ENCODE results near the gene MAP4K3.
A peak's percentile ranks its signal among the peaks of the same experiment; 100 is the strongest.

The MAP4K3 gene

DNA sequence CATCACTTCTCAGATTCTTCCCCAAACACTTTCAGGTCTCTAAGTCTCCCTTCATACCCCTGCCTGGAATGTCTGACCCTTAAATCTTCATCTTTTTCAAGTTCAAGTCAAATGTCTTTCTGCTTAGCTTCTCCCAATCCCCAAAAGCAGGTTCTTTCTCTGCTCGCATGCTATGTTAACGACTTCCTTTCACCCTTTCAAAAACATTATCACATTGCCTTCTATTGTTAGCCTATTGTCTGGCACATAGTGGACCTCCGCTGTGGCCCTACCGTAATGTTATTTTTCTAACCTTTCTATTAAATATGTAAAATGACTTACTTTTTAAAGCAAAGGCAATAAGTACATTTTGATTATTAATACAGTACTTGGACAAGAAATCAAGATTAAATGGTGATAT is 195.5 kb downstream of the MAP4K3 start:
- DNase-seq (ENCODE audit: low read depth in 2 of 2), result no peak

DNA sequence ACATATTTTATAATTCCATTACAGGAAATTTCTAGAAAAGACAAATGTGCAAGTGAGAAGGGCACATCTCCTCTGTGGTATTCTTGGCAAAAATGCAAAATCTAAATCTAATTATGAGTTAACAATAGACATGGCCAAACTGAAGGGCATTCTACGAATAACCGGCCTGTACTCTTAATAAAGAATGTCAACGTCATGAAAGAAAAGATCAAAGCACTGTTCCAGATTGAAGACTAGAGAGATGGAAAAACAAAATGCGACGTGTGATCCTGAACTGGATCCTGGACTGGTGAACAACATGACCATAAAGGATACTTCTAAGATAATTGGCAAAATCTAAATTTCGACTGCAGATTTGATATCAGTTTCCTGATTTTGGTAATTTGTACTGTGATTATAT is 196.3 kb downstream of the MAP4K3 start:
- DNase-seq (ENCODE audit: low read depth in 2 of 2), result no peak

DNA sequence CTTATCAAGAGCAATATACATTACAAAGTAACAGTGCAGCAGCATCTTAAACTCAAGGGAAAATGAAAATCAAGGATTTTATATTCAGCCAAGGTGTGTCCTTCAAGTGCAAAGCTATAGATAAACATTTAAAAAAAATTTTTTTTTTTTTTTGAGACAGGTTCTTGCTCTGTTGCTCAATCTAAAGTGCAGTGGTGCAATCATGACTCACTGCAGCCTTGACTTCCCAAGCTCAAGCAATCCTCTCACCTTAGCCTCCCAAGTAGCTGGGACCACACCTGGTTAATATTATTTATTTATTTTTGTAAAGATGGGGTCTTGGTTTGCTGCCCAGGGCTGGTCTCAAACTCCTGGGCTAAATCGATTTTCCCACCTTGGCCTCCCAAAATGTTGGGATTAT is 202.3 kb downstream of the MAP4K3 start:
- DNase-seq (ENCODE audit: low read depth in 2 of 2), result no peak

DNA sequence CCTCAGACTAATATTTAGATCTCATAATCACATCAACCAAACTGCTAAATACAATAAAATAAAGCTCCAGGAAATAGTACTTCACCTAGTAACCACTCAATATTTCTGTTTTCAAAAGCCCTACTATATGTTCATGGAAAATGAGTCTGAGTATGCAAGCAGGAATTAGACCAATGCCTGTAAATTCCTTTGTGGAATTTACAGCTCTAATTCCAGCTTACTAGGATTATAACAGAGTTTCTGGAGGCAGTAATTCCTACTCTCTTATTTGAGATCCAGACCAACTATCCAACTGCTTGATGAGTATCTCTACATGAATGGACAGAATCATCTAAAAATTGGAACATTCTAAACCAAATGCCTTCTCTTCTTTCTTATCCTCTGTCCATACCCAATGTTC is 204.9 kb downstream of the MAP4K3 start:
- DNase-seq (ENCODE audit: low read depth in 2 of 2), result no peak

DNA sequence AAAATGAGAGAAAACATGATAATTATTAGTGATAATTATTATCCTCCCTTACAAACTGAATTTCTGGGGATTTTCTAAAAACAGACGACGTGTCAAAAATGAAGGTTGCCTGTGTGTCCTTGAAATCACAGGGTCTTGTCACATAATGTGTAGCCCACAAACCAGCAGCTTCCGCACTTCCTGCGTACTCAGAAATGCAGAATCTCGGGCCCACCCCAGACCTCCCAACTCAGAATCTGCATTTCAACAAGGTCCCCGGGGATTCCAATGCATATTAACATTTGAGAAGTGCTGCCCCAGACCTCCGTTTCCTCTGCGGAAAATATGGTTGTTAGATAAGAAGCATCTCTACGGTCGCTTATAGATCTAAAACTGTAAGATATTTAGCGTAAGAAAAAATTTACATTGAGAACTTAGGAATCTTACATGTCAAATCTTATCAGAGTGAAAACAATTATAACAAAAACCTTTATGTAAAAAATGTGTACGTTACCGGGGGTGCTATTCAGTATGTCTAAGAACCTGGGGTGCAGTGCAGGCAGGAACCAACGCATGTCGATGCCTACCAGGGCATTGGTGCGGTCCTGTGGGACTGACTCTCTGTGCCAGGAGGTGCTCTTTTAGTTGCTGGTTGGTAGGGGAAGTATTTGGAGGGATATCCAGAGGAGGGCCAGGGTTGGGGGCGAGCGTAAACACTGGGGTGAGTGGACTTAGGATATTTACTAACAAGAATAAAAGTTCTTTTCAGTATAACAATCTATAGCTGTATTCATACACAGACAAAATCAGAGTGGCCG is 208.5 kb downstream of the MAP4K3 start:
- DNase-seq (ENCODE audit: low read depth in 2 of 2), result no peak

DNA sequence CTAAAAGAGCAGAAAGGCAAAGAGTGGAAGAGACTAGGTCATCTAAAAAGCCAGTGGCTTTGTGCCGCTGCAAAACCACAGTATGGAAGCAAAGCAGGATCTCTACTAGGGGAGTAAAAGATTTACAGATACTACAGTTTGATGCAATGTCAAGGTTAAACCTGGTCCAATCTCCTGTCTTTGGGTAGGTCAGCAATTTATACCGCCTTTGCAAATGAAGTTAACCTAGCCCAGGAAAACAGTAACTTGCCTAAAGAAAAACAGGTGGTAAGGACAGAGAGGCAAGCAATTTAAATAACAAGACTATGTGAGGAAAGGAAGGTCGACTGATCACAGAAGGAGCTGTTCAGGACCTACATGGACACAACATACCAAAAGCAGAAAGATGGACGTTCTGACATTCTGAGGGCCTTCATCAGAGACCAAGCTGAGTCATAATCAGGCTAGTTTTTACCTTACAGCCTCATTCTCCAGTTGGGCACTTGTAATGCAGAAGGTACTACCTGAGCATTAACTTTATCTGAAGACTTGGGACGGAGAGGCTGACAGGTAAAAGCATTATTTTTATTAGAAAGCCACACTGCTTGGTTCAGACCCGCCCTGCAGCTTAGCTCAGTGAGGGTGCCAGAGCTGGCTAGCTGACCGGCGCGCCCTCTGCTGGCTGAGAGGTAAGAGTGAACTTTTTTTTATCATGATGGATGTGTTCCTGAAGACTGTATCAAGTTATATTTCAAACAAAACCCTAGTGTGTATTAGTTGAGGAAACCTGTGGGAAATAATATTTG is 209.3 kb downstream of the MAP4K3 start:
- DNase-seq (ENCODE audit: low read depth in 2 of 2), result peak; percentile 76 to 82

DNA sequence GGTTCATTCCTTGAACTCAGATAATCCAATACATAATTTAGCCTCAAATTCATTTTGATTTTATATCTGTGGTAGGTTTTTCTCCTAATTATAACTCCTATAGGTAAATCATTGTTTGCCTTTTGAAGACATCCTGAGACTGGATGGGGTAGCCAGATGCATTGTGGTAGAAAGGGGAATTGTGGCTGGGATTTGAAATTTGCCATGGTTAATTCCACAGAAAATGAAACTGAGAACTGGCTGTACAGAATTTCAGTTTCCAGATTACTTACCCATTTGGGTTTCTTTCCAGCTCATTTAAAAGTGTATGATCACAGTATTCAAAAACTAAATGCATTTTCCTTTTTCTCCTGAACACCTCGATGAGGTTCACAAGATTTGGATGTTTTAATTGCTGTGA is 211.5 kb downstream of the MAP4K3 start:
- DNase-seq (ENCODE audit: low read depth in 2 of 2), result no peak

DNA sequence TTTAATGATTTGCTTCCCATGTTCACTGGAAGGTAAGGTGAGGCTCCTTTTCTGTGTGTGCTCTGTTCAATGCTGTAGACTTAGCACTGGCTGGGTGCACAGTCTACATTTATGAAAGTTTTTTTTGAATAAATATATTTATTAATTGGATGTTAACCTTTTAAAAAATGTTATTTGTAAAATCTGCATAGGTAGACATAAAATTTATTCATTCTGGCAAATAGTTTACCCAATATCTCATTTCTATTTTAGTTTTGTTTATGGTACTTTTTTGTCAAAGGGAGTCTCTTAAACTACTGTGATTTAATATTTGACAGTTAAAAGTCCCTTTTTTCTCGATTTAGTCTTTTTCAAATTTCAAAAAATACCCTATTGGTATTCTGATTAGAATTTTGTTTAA is 213.2 kb downstream of the MAP4K3 start:
- no peak for DNase-seq (ENCODE audit: low read depth in 2 of 2)

DNA sequence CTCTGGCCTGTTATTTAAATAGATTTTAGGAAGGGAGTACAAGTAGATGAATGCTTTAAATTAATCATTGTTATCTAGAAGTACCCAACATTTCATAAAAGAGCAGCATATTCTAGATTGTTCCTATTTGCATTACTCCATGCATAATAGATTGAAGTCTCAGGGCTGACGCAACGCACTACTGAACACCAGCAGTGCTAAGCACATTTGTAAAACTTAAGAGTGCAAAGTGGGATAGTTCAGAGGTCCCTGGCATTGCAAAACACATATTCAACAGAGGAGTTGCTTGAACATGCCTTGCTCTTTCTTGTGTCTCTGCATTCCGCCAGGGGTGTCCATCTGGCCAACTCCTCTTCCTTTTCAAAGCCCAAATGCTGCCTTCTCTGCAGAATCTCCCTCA is 215.6 kb downstream of the MAP4K3 start:
- DNase-seq (ENCODE audit: low read depth in 2 of 2), result no peak

DNA sequence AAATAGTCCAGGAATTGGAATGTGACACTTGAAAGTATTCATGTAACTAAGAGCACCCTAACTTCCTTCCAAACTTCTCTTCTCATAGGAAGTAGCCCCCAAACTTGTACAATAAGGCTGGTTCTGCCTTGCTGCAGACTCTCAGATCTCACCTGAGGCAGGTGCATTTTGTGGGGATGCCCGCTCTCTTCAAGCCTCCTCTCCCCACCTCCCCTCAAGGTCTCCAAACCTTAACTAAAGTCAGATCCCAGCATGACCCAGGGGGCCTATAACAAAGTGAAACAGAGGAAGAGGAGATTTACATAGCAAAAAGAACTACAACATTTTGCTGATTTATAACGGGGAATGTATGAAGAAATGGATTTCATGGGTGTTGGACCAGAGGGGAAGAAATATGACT is 216.9 kb downstream of the MAP4K3 start:
- no peak for DNase-seq (ENCODE audit: low read depth in 2 of 2)

DNA sequence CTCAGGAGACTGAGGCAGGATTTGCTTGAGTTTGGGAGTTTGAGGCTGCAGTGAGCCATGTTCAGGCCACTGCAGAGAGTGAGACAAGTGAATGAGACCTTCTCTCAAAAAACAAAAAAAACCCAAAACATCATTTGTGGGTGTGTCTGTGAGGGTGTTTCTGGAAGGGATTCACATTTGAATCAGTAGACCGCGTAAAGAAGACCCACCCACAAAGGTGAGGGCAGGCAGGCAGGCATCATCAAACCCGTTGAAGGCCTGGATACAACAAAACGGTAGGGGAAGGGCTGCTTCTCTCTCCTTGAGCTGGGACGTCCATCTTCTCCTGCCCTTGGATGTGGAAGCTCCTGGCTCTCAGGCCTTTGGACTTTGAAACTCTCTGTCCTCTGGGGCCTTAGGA is 218.7 kb downstream of the MAP4K3 start:
- no peak for DNase-seq (ENCODE audit: low read depth in 2 of 2)

DNA sequence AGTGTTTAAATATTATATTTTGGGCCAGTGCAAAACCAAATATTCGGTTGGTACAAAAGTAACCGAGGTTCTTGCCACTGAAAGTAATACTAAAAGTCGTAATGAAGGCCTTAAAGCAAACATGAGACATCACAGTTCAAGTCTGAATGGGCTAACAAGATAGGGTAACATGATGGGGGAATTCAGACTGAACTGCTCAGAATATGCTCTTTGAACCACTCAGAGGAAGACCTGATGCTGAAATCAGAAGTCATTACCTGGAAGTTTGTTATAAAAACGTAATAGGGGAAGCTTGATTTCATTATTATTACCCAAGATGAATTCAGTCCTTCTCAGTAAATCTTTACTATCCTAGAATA is 219.9 kb downstream of the MAP4K3 start:
- no peak for DNase-seq (ENCODE audit: low read depth in 2 of 2)

DNA sequence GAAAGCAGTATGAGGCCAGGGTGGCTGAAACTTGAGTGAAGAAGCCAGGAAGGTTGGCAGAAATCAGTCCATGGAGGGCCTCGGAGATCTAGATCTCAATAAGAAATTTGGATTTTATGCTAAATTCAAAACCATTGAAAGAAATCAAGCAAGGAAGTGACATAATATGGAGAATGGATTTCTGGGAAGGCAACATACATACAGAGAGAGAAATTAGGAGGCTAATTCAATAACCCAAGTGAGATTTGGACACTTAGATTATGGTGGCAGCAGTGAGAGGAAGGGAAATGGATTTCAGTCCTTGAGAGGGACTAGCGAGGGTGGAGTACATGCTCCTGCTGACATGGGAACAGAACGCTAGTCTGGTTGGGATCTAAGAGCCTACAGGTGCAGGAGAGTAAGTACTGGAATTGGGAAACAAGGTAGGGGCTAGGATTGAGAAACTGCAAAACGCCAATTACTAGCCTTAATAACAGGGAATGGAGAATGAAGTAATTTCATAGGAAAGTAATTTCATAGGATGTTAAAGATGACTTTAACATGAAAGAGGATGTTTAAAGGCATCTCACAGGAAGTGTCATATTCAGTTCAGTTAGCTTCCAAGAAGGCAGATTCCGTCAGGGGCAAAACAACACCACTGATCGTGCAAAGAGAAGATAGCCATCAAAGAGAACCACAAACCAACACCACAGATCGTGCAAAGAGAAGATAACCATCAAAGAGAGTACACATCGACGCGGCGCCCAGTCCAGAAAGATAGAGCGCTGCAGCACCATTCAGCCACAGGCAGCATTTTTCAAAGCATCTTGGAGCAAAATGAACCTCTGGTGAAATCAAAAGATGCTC is 220.5 kb downstream of the MAP4K3 start:
- DNase-seq (ENCODE audit: low read depth in 2 of 2), result peak; percentile 39 to 54

DNA sequence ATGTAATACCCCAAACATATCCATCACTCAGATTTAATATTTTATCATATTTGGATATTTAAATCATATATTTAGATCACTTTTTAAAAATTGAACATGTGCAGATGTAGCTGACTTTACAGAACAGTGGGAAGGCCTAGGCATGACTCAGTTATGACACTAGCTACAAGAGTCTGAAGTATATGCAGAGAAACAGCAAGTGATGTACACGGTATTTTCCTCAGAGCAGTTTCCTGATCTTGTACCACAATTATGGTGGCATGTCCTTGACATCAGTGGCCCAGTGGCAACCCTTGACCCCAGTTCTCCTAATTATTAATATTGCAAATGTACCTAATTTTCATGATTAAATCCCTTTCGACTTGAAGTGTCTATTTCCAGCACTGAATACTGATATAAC is 221.5 kb downstream of the MAP4K3 start:
- DNase-seq (ENCODE audit: low read depth in 2 of 2), result no peak

DNA sequence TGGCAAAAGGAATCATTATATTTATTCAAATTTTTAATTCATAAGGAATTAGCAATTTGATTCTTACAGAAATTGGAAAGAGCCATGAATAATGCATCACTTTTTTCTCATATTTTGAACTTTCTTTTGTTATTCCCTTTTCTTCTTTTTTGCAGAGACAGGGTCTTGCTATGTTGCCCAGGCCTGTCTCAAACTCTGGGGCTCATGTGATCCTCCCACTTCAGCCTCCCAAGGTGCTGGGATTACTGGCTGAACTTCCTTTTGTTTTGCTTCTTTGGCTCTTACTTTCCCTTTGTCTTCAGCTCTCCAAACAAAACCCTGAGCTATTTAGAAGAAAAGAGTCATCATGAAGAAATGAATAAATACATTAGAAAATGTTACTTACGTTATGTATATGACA is 224.1 kb downstream of the MAP4K3 start:
- DNase-seq (ENCODE audit: low read depth in 2 of 2), result no peak

DNA sequence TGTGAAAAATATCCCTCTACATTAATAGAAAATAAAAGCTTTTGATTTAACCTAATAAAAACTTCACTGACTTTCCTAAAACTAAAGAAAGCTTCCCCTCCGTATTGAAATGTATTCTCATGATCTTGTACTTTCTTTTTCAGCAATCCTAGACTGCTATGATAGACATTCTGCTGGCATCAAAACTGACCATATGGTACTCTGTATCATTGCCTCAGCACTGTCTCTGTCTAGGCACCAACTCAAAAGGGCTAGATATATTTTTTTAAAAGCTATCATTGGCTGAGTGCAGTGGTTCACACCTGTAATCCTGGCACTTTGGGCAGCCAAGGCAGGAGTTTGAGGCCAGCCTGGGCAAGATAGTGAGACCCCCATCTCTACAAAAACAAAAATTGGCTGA is 226.2 kb downstream of the MAP4K3 start:
- no peak for DNase-seq (ENCODE audit: low read depth in 2 of 2)

DNA sequence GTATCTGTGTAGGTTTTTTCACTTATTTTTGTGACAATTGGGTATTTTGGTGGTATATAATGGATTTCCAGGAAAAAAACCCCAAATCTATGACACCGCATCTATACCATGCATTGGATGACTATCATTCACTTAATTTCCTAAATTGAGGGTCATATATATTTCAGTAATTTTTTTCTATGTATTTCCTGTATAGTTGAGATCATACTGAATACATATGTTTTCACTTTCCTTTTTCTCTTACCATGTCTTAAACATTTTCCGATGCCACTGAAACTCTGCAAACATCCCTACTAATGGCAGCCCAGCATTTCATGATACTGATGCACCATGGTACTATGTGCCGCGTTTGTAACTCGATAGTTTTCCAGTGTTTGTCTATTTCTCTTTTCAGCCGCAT is 233.7 kb downstream of the MAP4K3 start:
- DNase-seq (ENCODE audit: low read depth in 2 of 2), result no peak

DNA sequence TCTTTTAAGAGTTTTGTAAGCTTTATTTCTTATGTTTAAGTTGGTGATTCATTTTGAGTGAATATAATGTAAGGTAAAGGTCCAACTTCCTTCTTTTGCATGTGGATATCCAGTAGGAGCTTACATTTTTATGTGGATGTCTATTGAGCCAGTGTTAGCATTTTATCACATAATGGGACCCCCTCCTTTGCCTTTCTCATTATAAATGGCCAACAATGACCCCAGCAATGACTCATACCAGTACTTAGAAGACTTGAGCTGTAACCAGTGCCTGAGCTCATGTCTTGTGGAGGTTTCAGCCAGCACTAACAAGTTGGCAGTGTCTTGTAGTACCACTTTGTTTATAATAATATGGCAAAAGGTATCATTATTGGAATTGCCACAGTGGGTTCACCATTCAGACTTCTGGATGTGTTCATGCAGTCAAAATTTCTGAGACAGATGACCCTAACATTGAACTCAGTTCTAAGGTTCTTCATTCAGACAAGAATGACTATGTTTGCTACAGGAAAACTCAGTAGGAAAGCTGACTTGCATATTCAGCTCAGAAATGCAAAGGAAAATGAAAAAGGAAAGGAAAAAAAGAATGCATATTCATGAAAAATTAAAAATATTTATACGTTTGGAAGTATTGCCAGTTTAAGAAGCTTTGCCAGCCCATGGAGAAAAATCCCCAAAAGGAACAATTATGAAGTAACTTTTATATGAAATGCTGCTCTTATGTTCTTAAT is 234.3 kb downstream of the MAP4K3 start:
- no peak for DNase-seq (ENCODE audit: low read depth in 2 of 2)
